ENCODE data around the gene VPS4B.
A peak's percentile ranks its signal among the peaks of the same experiment; 100 is the strongest.

Gene VPS4B

GRCh38 chr18:63387861-63388260, 34.4 kb downstream of the VPS4B start:
- no peak overlapping the region for H3K27ac ChIP-seq
- ChIA-PET CTCF (no interaction called here), POLR2A (ENCODE audit: low non-redundant PET) (no interaction called here)
- TF ChIP-seq, protein P1, sequence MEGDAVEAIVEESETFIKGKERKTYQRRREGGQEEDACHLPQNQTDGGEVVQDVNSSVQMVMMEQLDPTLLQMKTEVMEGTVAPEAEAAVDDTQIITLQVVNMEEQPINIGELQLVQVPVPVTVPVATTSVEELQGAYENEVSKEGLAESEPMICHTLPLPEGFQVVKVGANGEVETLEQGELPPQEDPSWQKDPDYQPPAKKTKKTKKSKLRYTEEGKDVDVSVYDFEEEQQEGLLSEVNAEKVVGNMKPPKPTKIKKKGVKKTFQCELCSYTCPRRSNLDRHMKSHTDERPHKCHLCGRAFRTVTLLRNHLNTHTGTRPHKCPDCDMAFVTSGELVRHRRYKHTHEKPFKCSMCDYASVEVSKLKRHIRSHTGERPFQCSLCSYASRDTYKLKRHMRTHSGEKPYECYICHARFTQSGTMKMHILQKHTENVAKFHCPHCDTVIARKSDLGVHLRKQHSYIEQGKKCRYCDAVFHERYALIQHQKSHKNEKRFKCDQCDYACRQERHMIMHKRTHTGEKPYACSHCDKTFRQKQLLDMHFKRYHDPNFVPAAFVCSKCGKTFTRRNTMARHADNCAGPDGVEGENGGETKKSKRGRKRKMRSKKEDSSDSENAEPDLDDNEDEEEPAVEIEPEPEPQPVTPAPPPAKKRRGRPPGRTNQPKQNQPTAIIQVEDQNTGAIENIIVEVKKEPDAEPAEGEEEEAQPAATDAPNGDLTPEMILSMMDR (conservative IDR thresholded peaks at IDR 0.05; ENCODE audit: low read depth), result no peak
- DNase-seq (ENCODE audit: low spot score), result no peak

DNA sequence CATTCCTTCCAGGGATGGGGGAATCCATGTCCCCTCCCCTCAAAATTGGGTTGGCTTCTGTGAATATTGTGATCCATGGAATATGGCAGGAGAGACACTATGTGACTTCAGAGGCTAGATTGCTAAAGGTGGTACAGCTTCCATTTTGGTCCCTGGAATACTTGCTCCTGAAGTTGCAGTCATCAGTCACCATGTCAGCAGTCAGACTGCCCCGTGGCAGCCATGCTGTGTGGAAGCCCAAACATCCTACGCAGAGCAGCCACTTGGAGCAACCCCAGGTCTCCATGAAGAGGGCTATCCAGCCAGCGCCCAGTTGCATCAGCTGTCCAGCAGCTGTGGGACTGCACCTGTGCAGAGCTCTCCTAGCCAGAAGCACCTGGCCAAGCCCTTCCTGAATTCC, 39.4 kb downstream of the VPS4B start:
- TF ChIP-seq, protein P1 (conservative IDR thresholded peaks at IDR 0.05; ENCODE audit: low read depth), result no peak
- ChIA-PET CTCF (no interaction called here), POLR2A (ENCODE audit: low non-redundant PET) (no interaction called here)
- no peak overlapping the region for H3K27ac ChIP-seq
- DNase-seq (ENCODE audit: low spot score), result no peak

DNA sequence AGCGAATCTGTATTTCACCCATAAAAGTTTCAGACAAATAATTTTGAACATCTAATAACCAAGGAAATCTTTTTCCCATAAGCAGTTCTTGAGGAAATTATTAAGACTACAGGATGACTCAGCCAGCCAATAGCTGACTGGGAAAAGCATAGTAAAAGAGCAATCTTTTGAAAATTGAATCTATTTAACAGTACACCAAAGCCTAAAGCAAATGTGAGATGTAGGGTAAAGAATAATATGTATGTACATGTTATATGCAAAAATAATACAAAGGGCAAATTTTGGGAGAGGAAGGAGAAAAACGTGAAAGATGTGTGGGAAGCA, 42.7 kb downstream of the VPS4B start:
- CTCF ChIA-PET, result no interaction called here

DNA sequence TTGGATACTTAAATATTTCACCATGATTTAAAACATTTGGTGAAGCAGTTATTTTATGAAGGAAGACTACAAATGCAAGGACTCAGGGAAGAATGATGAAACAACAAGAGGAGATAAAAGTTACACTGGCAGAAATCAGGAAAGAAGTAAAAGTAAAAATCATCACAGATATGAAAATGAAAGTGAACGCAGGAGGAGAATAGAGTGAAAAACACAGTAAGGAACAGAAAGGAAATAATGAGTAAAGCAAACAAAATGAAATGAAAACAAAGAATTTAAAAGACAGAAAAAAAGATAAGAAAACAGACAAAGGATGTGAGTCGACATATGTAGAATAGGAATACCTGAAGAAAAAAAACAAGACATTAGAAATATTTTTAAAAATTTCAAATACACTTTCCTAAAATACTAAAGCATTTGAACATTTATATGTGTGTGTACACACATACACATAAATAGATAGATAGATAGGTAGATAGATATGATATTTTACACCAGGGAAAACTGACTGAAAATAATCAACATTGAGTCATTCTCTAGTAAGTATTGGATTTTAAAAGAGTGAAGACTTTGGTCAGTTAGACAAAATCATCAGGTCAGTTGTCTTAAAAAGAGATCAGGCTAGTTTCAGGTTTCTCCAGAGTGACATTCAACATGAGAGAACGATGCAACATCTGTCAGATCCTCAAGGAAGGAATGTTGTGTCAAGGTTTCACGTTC, 43.2 kb downstream of the VPS4B start:
- H3K27ac ChIP-seq, result no peak overlapping the region
- no peak for DNase-seq (ENCODE audit: low spot score)
- ChIA-PET CTCF (no interaction called here), POLR2A (ENCODE audit: low non-redundant PET) (no interaction called here)
- TF ChIP-seq, protein P1 (conservative IDR thresholded peaks at IDR 0.05; ENCODE audit: low read depth), result no peak

More for the DNA sequence above, 42.7 kb downstream of the VPS4B start:
- TF ChIP-seq, protein P1 (conservative IDR thresholded peaks at IDR 0.05; ENCODE audit: low read depth), result no peak
- no peak overlapping the region for H3K27ac ChIP-seq
- POLR2A ChIA-PET (ENCODE audit: low non-redundant PET), result no interaction called here
- peak; percentile 2 for DNase-seq (ENCODE audit: low spot score)

GRCh38 chr18:63377275-63377980, 44.8 kb downstream of the VPS4B start:
- CTCF ChIA-PET, result no interaction called here
- no peak overlapping the region for H3K27ac ChIP-seq

GRCh38 chr18:63376538-63376937, 45.7 kb downstream of the VPS4B start:
- CTCF ChIA-PET, result no interaction called here
- DNase-seq (ENCODE audit: low spot score), result no peak
- POLR2A ChIA-PET (ENCODE audit: low non-redundant PET), result no interaction called here
- no peak overlapping the region for H3K27ac ChIP-seq
- TF ChIP-seq, protein P1 (conservative IDR thresholded peaks at IDR 0.05; ENCODE audit: low read depth), result no peak

More at GRCh38 chr18:63377275-63377980, 44.8 kb downstream of the VPS4B start:
- TF ChIP-seq, protein P1 (conservative IDR thresholded peaks at IDR 0.05; ENCODE audit: low read depth), result no peak
- DNase-seq (ENCODE audit: low spot score), result no peak
- POLR2A ChIA-PET (ENCODE audit: low non-redundant PET), result no interaction called here
